BLaER1 (cell line): Measurements from ENCODE around the gene NEURL1B.

Experiments used
- H3K27ac ChIP-seq: shearing (Covaris generic); formaldehyde crosslinking; 2 replicates; pipeline ENCODE4 v1.8.1; 2022
- H3K27me3 ChIP-seq: shearing (Covaris generic); formaldehyde crosslinking; 2 replicates; pipeline ENCODE4 v1.8.1; 2022
- H3K36me3 ChIP-seq: shearing (Covaris generic); formaldehyde crosslinking; 2 replicates; pipeline ENCODE4 v1.8.1; 2022
- H3K4me1 ChIP-seq: shearing (Covaris generic); formaldehyde crosslinking; 2 replicates; pipeline ENCODE4 v1.8.1; 2022
- H3K4me2 ChIP-seq: shearing (Covaris generic); formaldehyde crosslinking; 2 replicates; pipeline ENCODE4 v1.8.1; 2022
- H3K4me3 ChIP-seq: shearing (Covaris generic); formaldehyde crosslinking; 2 replicates; pipeline ENCODE4 v1.8.1; 2022
- H3K9ac ChIP-seq: shearing (Covaris generic); formaldehyde crosslinking; 2 replicates; pipeline ENCODE4 v1.8.1; 2022
- H3K9me3 ChIP-seq: shearing (Covaris generic); formaldehyde crosslinking; 2 replicates; pipeline ENCODE4 v1.8.1; 2022
- H4K20me1 ChIP-seq: shearing (Covaris generic); formaldehyde crosslinking; 2 replicates; pipeline ENCODE4 v1.8.1; 2022
- Cebpa-rat ChIP-seq: shearing (Covaris generic); IDR thresholded peaks from 2 replicates; pipeline ENCODE4 v1.8.1; 2022

The NEURL1B gene

DNA sequence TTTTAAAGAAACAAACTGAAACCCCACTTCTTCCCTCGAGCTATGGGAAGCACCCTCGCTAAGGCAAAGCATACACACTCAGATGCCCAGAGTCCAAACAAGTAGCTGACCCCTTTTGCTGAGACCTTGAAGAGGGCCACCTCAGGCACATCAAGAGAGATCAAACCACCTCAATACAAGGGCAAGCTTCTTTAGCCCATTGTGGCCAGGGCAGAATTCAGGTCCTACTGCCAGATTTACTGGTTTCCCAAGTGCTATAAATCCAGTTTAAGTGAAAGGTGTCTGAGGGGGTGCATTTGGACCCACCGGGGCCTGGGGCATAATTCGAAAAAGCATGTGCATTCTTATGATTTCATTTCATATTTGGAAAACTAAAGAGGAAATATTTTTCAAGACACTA, 40.4 kb downstream of the NEURL1B start:
- Histone ChIP-seq H3K27me3 (no peaks in the 10 kb centered on the region), H3K9ac (no peak overlapping the region), H3K4me2 (no peak overlapping the region), H3K9me3 (no peaks in the 10 kb centered on the region), H3K4me3 (no peak overlapping the region), H3K4me1 (peaks cover 75% of the 10 kb centered on the region), H4K20me1 (peaks cover 87% of the 10 kb centered on the region), H3K27ac (no peak overlapping the region), H3K36me3 (peaks cover 95% of the 10 kb centered on the region)
- TF ChIP-seq Cebpa-rat, result no peak

DNA sequence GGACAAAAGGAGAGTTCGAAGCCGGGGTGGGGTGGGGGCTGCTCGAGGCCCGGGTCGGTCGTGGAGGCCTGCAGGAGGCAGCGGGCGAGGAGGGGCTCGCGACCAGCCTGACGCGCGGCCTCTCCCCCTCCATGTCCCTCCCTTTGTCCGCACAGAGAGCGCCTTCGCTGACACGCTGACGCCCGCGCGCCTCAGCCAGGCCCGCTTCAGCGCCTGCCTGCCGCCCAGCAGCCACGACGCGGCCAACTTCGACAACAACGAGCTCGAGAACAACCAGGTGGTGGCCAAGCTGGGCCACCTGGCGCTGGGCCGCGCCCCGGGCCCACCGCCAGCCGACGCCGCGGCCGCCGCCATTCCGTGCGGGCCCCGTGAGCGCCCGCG, 42.2 kb downstream of the NEURL1B start:
- Histone ChIP-seq H3K27me3 (no peaks in the 10 kb centered on the region), H3K4me1 (peaks cover 86% of the 10 kb centered on the region), H3K4me2 (peak overlapping the region; percentile 62), H3K9me3 (no peaks in the 10 kb centered on the region), H3K9ac (no peak overlapping the region), H3K27ac (peak overlapping the region; percentile 72), H3K4me3 (peak overlapping the region; percentile 51), H3K36me3 (peaks cover 95% of the 10 kb centered on the region), H4K20me1 (peaks cover 86% of the 10 kb centered on the region)
- no peak for TF ChIP-seq Cebpa-rat

DNA sequence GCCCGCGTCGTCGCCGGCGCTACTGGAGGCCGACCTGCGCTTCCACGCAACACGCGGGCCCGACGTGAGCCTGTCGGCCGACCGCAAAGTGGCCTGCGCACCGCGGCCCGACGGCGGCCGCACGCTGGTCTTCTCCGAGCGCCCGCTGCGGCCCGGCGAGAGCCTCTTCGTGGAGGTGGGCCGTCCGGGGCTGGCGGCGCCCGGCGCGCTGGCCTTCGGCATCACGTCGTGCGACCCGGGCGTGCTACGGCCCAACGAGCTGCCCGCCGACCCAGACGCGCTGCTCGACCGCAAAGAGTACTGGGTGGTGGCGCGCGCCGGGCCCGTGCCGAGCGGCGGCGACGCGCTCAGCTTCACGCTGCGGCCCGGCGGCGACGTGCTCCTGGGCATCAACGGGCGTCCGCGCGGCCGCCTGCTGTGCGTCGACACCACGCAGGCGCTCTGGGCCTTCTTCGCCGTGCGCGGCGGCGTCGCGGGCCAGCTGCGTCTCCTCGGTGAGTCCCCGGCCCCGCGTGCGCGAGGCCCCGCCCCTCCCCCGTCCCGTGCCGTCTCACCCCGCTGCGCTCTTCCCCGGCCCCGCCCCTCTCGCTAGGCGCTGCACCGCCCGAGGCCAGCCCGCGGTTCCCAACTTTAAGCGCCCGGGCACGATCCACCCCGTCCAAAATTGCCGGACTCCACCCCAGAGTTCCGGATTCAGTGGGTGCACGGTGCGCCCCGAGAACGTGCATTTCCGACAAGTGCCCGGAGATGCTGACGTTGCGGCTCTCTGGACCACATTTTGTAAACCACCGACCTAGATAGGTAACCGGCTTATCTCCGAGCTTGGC, 42.8 kb downstream of the NEURL1B start:
- peak overlapping the region; percentile 64 for H3K4me2 ChIP-seq
- peaks cover 90% of the 10 kb centered on the region for H3K36me3 ChIP-seq
- no peaks in the 10 kb centered on the region for H3K9me3 ChIP-seq
- H3K4me1 ChIP-seq, result peaks cover 86% of the 10 kb centered on the region
- no peaks in the 10 kb centered on the region for H3K27me3 ChIP-seq
- no peak overlapping the region for H3K9ac ChIP-seq
- peaks cover 82% of the 10 kb centered on the region for H4K20me1 ChIP-seq
- H3K4me3 ChIP-seq, result peak overlapping the region; percentile 51
- no peak for TF ChIP-seq Cebpa-rat
- peak overlapping the region; percentile 72 for H3K27ac ChIP-seq

DNA sequence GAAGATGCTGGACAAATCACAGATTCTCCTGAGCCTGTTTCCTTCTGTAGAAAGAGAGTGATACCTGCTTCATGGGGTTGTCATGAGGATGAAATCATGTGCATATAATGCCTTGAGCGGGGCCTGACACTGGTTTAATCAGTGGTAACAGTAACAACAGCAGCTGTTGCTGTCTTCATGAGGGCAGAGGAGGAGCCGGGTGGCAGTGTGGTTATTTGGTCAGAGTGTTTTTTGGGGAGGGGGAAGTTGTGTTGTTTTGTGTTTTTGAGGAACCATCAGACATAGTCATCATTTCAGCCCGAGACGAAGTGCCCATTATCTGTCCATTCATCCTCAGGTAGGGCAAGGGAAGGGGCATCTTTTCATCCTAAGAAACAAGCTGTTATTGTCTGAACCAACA, 44.0 kb downstream of the NEURL1B start:
- peaks cover 90% of the 10 kb centered on the region for H3K36me3 ChIP-seq
- peaks cover 72% of the 10 kb centered on the region for H4K20me1 ChIP-seq
- H3K4me3 ChIP-seq, result no peak overlapping the region
- H3K4me1 ChIP-seq, result peaks cover 86% of the 10 kb centered on the region
- no peak for TF ChIP-seq Cebpa-rat
- no peak overlapping the region for H3K9ac ChIP-seq
- no peaks in the 10 kb centered on the region for H3K9me3 ChIP-seq
- 0 out of 2 replicates have a peak overlapping the region, but pooled peaks have one; percentile 86 for H3K27ac ChIP-seq
- peak overlapping the region; percentile 64; the same call in 1 of the 2 replicates for H3K4me2 ChIP-seq
- no peaks in the 10 kb centered on the region for H3K27me3 ChIP-seq

DNA sequence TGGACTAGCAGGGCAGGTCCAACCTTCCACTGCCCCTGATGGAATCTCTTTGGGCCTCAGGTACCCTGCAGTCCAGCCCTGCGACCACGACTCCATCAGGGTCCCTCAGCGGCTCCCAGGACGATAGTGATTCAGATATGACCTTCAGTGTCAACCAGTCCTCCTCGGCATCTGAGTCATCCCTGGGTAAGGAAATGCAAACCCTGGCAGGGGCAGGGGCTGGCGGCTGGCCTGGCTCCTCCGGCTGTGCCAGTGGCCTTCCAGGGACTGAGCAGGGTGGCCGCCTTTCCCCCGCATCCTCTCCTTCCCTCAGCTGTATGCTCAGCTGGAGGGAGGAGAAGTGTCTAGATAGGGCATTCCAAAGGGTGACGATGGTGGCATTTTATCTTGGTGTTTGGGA, 45.0 kb downstream of the NEURL1B start:
- no peak for TF ChIP-seq Cebpa-rat
- H3K27me3 ChIP-seq, result no peaks in the 10 kb centered on the region
- peak overlapping the region; percentile 91 for H3K4me2 ChIP-seq
- no peak overlapping the region for H3K4me3 ChIP-seq
- no peaks in the 10 kb centered on the region for H3K9me3 ChIP-seq
- peaks cover 94% of the 10 kb centered on the region for H3K36me3 ChIP-seq
- peaks cover 85% of the 10 kb centered on the region for H3K4me1 ChIP-seq
- H3K27ac ChIP-seq, result peak overlapping the region; percentile 86
- peak overlapping the region; percentile 72 for H3K9ac ChIP-seq
- peaks cover 61% of the 10 kb centered on the region for H4K20me1 ChIP-seq

DNA sequence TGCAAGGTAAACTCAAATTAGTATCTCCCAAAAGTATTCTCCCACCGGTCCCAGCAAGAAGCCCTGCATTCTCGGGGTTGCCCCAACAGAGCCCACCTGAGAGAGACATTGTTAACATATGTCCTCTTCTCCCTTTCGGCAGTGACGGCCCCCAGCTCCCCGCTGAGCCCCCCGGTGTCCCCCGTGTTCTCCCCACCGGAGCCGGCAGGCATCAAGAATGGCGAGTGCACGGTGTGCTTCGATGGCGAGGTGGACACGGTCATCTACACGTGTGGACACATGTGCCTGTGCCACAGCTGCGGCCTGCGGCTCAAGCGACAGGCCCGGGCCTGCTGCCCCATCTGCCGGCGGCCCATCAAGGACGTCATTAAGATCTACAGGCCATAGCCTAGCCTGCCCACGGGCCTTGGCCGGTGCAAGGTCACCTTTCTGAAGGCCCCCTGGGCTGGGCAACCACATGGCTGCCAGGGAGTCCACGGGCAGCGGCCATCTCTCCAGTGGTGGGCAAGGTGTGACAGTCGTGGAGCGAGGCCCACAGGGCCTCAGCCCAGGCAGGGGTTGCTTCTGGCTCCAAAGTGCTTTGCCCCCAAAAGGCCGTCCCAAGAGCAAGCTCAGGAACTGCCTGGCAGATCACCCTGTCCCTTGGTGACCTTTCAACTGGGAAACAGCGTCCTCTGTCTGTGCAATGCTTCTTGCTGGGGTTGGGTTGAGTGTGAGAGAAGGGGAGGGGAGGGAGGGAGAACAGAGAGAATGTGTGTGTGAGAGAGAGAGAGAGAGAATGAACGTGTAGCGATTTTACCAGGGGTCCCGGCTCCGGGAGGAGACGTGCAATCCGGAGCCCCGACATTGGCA, 45.7 kb downstream of the NEURL1B start:
- Histone ChIP-seq H3K27ac (peak overlapping the region; percentile 86), H3K4me3 (no peak overlapping the region), H3K4me1 (peaks cover 85% of the 10 kb centered on the region), H3K27me3 (no peaks in the 10 kb centered on the region), H4K20me1 (peaks cover 56% of the 10 kb centered on the region), H3K9ac (peak overlapping the region; percentile 72), H3K4me2 (peak overlapping the region; percentile 91), H3K9me3 (no peaks in the 10 kb centered on the region), H3K36me3 (peaks cover 94% of the 10 kb centered on the region)
- no peak for TF ChIP-seq Cebpa-rat

DNA sequence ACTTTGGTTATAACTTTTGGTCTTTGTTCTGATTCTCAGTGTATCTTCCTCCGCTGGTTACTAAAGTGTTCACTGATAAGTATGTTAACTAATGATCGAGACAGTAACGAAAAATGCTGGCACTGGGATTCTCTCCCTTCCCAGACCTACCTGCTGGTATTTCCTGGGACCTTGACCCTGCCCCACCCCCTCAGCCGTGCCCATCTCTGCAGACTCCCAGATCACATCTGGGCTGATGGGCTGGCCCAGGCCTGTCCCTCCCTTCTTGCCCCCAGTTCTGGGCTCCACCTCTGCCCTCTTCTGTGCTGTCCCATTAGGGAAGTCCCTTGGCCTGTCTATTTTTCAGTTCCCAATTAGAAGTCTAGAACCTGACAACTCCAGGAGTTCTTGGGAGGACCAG, 46.9 kb downstream of the NEURL1B start:
- Histone ChIP-seq H4K20me1 (peaks cover 46% of the 10 kb centered on the region), H3K27ac (peak overlapping the region; percentile 86), H3K4me3 (no peak overlapping the region), H3K4me2 (peak overlapping the region; percentile 91), H3K9me3 (no peaks in the 10 kb centered on the region), H3K9ac (peak overlapping the region; percentile 72), H3K27me3 (no peaks in the 10 kb centered on the region), H3K36me3 (peaks cover 93% of the 10 kb centered on the region), H3K4me1 (peaks cover 79% of the 10 kb centered on the region)
- TF ChIP-seq Cebpa-rat, result no peak

DNA sequence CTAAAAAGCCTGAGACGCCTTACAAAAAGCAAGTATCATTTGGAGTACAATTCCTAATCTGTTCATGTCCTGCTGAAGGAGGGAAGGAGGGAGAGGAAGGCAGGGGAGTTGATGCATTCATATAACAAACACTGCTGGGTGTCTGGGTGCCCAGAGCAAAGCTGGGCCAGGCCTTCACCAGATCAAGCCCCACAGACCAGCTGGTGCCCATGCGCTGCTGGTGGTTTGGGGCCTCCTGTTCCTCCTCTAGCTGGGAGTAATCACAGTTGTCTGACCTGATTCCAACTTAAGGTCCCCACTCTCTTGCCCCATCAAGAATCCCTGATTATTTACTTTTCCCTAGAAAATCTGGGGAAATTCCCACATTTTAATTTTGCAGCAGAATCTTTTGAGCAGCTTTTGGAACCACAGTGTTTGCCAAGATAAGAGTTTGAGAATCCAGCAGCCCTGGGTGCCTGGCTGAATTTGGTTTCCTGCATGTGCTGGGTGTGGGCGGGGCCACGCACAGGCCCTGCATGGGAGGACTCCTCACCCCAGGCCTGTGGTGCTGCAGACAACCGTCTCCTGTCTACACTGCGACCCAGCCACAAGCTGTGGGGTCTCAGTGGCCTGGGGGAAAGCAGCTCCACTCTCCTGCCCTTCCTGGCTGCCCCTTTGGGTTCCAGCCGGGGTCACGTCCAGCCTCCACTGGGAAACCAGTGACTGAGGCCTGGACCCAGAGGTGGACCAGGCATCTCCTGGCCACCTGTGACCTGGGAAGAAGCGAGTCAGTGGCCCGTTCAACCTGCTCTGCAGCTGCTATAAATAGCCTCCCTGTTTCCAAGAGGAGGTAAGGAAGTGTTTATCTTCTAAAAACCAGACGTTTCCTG, 47.5 kb downstream of the NEURL1B start:
- Histone ChIP-seq H3K9me3 (no peaks in the 10 kb centered on the region), H3K4me2 (peak overlapping the region; percentile 91), H3K9ac (peak overlapping the region; percentile 72), H3K4me1 (peaks cover 73% of the 10 kb centered on the region), H4K20me1 (peaks cover 42% of the 10 kb centered on the region), H3K27ac (peak overlapping the region; percentile 86), H3K36me3 (peaks cover 86% of the 10 kb centered on the region), H3K4me3 (peak overlapping the region; percentile 43), H3K27me3 (no peaks in the 10 kb centered on the region)
- TF ChIP-seq Cebpa-rat, result no peak

DNA sequence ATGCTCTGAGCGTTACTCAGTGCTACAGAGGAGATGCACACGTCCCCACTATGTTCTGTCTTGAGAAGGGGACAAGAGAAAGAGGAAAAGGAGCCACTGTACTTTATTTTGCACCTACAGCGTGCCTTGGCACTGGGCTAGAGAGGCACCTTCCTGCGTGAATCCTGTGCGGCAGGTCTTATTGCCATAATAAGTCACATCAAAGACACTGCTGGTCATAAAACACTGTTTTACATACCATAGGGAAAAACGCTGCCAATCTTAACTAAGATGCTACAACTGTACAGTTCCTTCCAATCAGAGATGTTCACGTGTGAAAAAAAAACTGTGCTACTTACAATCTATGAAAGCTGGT, 48.1 kb downstream of the NEURL1B start:
- Histone ChIP-seq H3K27ac (peak overlapping the region; percentile 86), H3K36me3 (peaks cover 81% of the 10 kb centered on the region), H3K9me3 (no peaks in the 10 kb centered on the region), H4K20me1 (peaks cover 41% of the 10 kb centered on the region), H3K27me3 (no peaks in the 10 kb centered on the region), H3K4me1 (peaks cover 71% of the 10 kb centered on the region), H3K4me2 (peak overlapping the region; percentile 91), H3K9ac (peak overlapping the region; percentile 72), H3K4me3 (peak overlapping the region; percentile 43)
- TF ChIP-seq Cebpa-rat, result no peak
